Measurements from ENCODE around the gene PTPRT.

- TF ChIP-seq FOS (IDR thresholded peaks at IDR 0.05; ENCODE audit: low read depth, low read length) (no peak), ELK1 (IDR thresholded peaks at IDR 0.05; ENCODE audit: borderline replicate concordance, low read depth, low read length) (no peak), RFX5 (IDR thresholded peaks at IDR 0.05; ENCODE audit: low read depth, low read length) (no peak), RAD21 (IDR thresholded peaks at IDR 0.05; ENCODE audit: low read length) (no peak), POLR2A (IDR thresholded peaks at IDR 0.05; ENCODE audit: low read depth, low read length) (no peak), MXI1 (IDR thresholded peaks at IDR 0.05; ENCODE audit: borderline replicate concordance, low read depth, low read length) (no peak), BHLHE40 (IDR thresholded peaks at IDR 0.05; ENCODE audit: low read depth, low read length) (no peak), MAFK (IDR thresholded peaks at IDR 0.05; ENCODE audit: low read depth, low read length) (no peak), CHD1 (IDR thresholded peaks at IDR 0.05; ENCODE audit: low read depth, low read length) (no peak), RCOR1 (IDR thresholded peaks at IDR 0.05; ENCODE audit: insufficient replicate concordance, low read length) (no peak), NFE2L2 (IDR thresholded peaks at IDR 0.05; ENCODE audit: low read depth, low read length) (no peak), SMC3 (IDR thresholded peaks at IDR 0.05; ENCODE audit: low read depth, low read length) (no peak)
- TF ChIP-seq, protein P1, sequence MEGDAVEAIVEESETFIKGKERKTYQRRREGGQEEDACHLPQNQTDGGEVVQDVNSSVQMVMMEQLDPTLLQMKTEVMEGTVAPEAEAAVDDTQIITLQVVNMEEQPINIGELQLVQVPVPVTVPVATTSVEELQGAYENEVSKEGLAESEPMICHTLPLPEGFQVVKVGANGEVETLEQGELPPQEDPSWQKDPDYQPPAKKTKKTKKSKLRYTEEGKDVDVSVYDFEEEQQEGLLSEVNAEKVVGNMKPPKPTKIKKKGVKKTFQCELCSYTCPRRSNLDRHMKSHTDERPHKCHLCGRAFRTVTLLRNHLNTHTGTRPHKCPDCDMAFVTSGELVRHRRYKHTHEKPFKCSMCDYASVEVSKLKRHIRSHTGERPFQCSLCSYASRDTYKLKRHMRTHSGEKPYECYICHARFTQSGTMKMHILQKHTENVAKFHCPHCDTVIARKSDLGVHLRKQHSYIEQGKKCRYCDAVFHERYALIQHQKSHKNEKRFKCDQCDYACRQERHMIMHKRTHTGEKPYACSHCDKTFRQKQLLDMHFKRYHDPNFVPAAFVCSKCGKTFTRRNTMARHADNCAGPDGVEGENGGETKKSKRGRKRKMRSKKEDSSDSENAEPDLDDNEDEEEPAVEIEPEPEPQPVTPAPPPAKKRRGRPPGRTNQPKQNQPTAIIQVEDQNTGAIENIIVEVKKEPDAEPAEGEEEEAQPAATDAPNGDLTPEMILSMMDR (conservative IDR thresholded peaks at IDR 0.05; ENCODE audit: low read depth, low read length), result no peak
- TF ChIP-seq, protein P2, sequence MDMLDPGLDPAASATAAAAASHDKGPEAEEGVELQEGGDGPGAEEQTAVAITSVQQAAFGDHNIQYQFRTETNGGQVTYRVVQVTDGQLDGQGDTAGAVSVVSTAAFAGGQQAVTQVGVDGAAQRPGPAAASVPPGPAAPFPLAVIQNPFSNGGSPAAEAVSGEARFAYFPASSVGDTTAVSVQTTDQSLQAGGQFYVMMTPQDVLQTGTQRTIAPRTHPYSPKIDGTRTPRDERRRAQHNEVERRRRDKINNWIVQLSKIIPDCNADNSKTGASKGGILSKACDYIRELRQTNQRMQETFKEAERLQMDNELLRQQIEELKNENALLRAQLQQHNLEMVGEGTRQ (IDR thresholded peaks at IDR 0.05; ENCODE audit: low read depth, low read length), result no peak
Observed at GRCh38 chr20:42954951-42955350, 234.8 kb downstream of the PTPRT start.

Measured in IMR-90 (cell line).